HCT116 (cell line): ENCODE data around the gene ALDH8A1. TPM values are rescaled to one million over a fixed set of nuclear protein-coding genes. Genes with fewer than 3 reads are reported as not detected.

Experiments used
- ATAC-seq: fragments of 200-7000 bp; cut with Tn5 transposase; 2 replicates; pipeline ENCODE4 v1.9.1; 2020; ENCODE audit warnings: mild to moderate bottlenecking, moderate library complexity
- BruUV-seq: library from RNA; stranded (reverse); fragments of 400-500 nt; replicated peaks from 2 replicates; lab custom pipeline; 2021; lab: Mats Ljungman, UMichigan
- CTCF ChIA-PET: fragments of 300-600 bp; sonication (Branson Sonifier 250); formaldehyde crosslinking; loops from one replicate; lab custom pipeline; 2021; ENCODE audit warnings: antibody characterized with exemption; lab: Charles Lee
- POLR2A ChIA-PET: fragments of 300-600, 350-600 bp; sonication (Branson Sonifier 250); formaldehyde crosslinking; loops from one replicate; lab custom pipeline; 2021; ENCODE audit warnings: antibody characterized with exemption; lab: Charles Lee
- RAD21 ChIA-PET, 2 experiments: fragments of 300-600 bp; sonication (Branson Sonifier 250); formaldehyde crosslinking; loops; one replicate each; lab custom pipeline; 2023; ENCODE audit warnings: low total read pairs in 2 of 2; ENCODE audit not compliant: uncharacterized antibody in 2 of 2, unreplicated experiment in 2 of 2, low non-redundant PET in 1 of 2; lab: Charles Lee
- DNase-seq: peaks from one replicate; pipeline ENCODE4 v3.0.0-alpha.2; 2010; ENCODE audit warnings: low read depth, low spot score
- H2AFZ ChIP-seq: fragments of 200-600 bp; shearing (Covaris generic), sonication (generic); 2 replicates; pipeline ENCODE4 v1.6.1; 2017; ENCODE audit warnings: low read depth, mixed run types, mixed read lengths, antibody characterized with exemption, low read length; ENCODE audit not compliant: poor library complexity, severe bottlenecking
- H3K27ac ChIP-seq: 2 replicates; pipeline ENCODE4 v1.5.1; 2012; ENCODE audit warnings: low read depth, low read length
- H3K27me3 ChIP-seq: fragments of 200-600 bp; sonication (generic); 2 replicates; pipeline ENCODE4 v1.6.1; 2016; ENCODE audit warnings: mixed run types, low read length, mixed read lengths; ENCODE audit not compliant: insufficient read depth
- H3K36me3 ChIP-seq, 2 experiments: fragments of 200-500 bp in 1 of 2; fragments of 200-600 bp in 1 of 2; sonication (Bioruptor generic) in 1 of 2; sonication (generic) in 1 of 2; 2 replicates each; pipeline versions ENCODE4 v1.5.1 to v1.6.1; 2014 to 2016; ENCODE audit warnings: low read length in 2 of 2, inconsistent platforms in 1 of 2, mixed read lengths in 1 of 2, mixed run types in 1 of 2; ENCODE audit not compliant: insufficient read depth in 2 of 2, control insufficient read depth in 1 of 2
- H3K4me1 ChIP-seq, 2 experiments: fragments of 200-600 bp in 1 of 2; sonication (generic) in 1 of 2; 2 replicates each; pipeline versions ENCODE4 v1.5.1 to v1.6.1; 2012 to 2017; ENCODE audit warnings: low read length in 2 of 2, inconsistent platforms in 1 of 2, mild to moderate bottlenecking in 1 of 2, mixed read lengths in 1 of 2, mixed run types in 1 of 2, moderate library complexity in 1 of 2; ENCODE audit not compliant: insufficient read depth in 2 of 2, control insufficient read depth in 1 of 2
- H3K4me2 ChIP-seq: fragments of 200-600 bp; sonication (generic); 2 replicates; pipeline ENCODE4 v1.6.1; 2017; ENCODE audit warnings: mixed run types, low read length, mixed read lengths
- H3K4me3 ChIP-seq, 2 experiments: fragments of 200-600 bp in 1 of 2; sonication (generic) in 1 of 2; replicated peaks in 1 of 2; 2 replicates each; pipeline ENCODE4 v1.5.1; 2011 to 2016; ENCODE audit warnings: low read length in 2 of 2, control low read depth in 1 of 2, low read depth in 1 of 2, mild to moderate bottlenecking in 1 of 2, mixed read lengths in 1 of 2, mixed run types in 1 of 2
- H3K79me2 ChIP-seq: fragments of 200-600 bp; sonication (generic); 2 replicates; pipeline ENCODE4 v1.6.1; 2017; ENCODE audit warnings: mild to moderate bottlenecking, mixed run types, low read length, moderate library complexity, mixed read lengths; ENCODE audit not compliant: insufficient read depth
- H3K9ac ChIP-seq: fragments of 200-600 bp; sonication (generic); 2 replicates; pipeline ENCODE4 v1.6.1; 2016; ENCODE audit warnings: low read length, mixed read lengths
- H3K9me2 ChIP-seq: fragments of 200-600 bp; sonication (generic), shearing (Covaris generic); 2 replicates; pipeline ENCODE4 v1.6.1; 2017; ENCODE audit warnings: mixed run types, mild to moderate bottlenecking, moderate library complexity; ENCODE audit not compliant: insufficient read depth
- H3K9me3 ChIP-seq, 2 experiments: fragments of 200-500 bp in 1 of 2; fragments of 200-600 bp in 1 of 2; sonication (Bioruptor generic) in 1 of 2; sonication (generic) in 1 of 2; 2 replicates each; pipeline ENCODE4 v1.6.1; 2014 to 2017; ENCODE audit warnings: low read length in 2 of 2, mixed read lengths in 2 of 2, inconsistent platforms in 1 of 2, low read depth in 1 of 2, mild to moderate bottlenecking in 1 of 2, mixed run types in 1 of 2, moderate library complexity in 1 of 2; ENCODE audit not compliant: control insufficient read depth in 1 of 2, insufficient read depth in 1 of 2
- H4K20me1 ChIP-seq: fragments of 200-600 bp; sonication (generic), shearing (Covaris generic); 2 replicates; pipeline ENCODE4 v1.6.1; 2017; ENCODE audit warnings: mixed run types, mild to moderate bottlenecking, moderate library complexity; ENCODE audit not compliant: insufficient read depth
- CBX3 ChIP-seq: IDR thresholded peaks from 2 replicates; pipeline ENCODE4 v1.6.1; 2012; ENCODE audit warnings: low read depth
- EGR1 ChIP-seq: IDR thresholded peaks from 2 replicates; pipeline ENCODE4 v1.6.1; 2012; ENCODE audit warnings: low read depth
- EZH2phosphoT487 ChIP-seq: fragments of 200-600 bp; IDR thresholded peaks from 2 replicates; pipeline ENCODE4 v1.6.1; 2018; ENCODE audit warnings: antibody characterized with exemption, borderline replicate concordance
- FOSL1 ChIP-seq: IDR thresholded peaks from 2 replicates; pipeline ENCODE4 v1.6.1; 2012; ENCODE audit warnings: low read depth
- POLR2A ChIP-seq: IDR thresholded peaks from 2 replicates; pipeline ENCODE4 v1.7.0; 2011; ENCODE audit warnings: borderline replicate concordance; ENCODE audit not compliant: insufficient read depth, insufficient read length; ENCODE audit errors: extremely low read depth
- RAD21 ChIP-seq: IDR thresholded peaks from 2 replicates; pipeline ENCODE4 v1.6.1; 2012; ENCODE audit warnings: low read depth, mild to moderate bottlenecking
- SIN3A ChIP-seq: IDR thresholded peaks from 2 replicates; pipeline ENCODE4 v1.6.1; 2012; ENCODE audit warnings: low read depth
- TCF7L2 ChIP-seq: IDR thresholded peaks from 2 replicates; pipeline ENCODE4 v1.7.0; 2011; ENCODE audit warnings: borderline replicate concordance, inconsistent platforms; ENCODE audit not compliant: insufficient read depth, insufficient read length; ENCODE audit errors: extremely low read depth
- YY1 ChIP-seq: IDR thresholded peaks from 2 replicates; pipeline ENCODE4 v1.6.1; 2011; ENCODE audit warnings: low read length, low read depth, moderate library complexity, mild to moderate bottlenecking; ENCODE audit not compliant: insufficient replicate concordance; ENCODE audit errors: extremely low read depth
- ZFX ChIP-seq: fragments of 450-650 bp; IDR thresholded peaks from 2 replicates; pipeline ENCODE4 v1.6.1; 2017
- intact Hi-C: fragments of 100-400 bp; cut with micrococcal nuclease; formaldehyde crosslinking; loops from 2 replicates; pipeline ENCODE4 v1.10.0; 2022
- total RNA-seq: library from RNA; stranded (reverse); gene quantifications from one replicate; pipeline ENCODE4 v1.2.1, GENCODE V29; 2021; ENCODE audit not compliant: unreplicated experiment
- TF ChIP-seq, protein P1 (sequence below), 3 experiments: fragments of 200-600 bp in 1 of 3; sonication (generic) in 1 of 3; IDR thresholded peaks in 2 of 3; conservative IDR thresholded peaks in 1 of 3; 2 replicates each; pipeline ENCODE4 v1.5.1; 2012 to 2017; ENCODE audit warnings: low read depth in 2 of 3, low read length in 2 of 3, antibody characterized with exemption in 1 of 3, borderline replicate concordance in 1 of 3, control low read depth in 1 of 3, mild to moderate bottlenecking in 1 of 3, mixed read lengths in 1 of 3, mixed run types in 1 of 3, moderate library complexity in 1 of 3; ENCODE audit not compliant: insufficient read depth in 1 of 3
- TF ChIP-seq, protein P2 (sequence below): IDR thresholded peaks from 2 replicates; pipeline ENCODE4 v1.6.1; 2012
- TF ChIP-seq, protein P3 (sequence below): IDR thresholded peaks from 2 replicates; pipeline ENCODE4 v1.6.1; 2011; ENCODE audit warnings: mild to moderate bottlenecking, low read length, moderate library complexity; ENCODE audit not compliant: insufficient replicate concordance; ENCODE audit errors: extremely low read depth

Gene ALDH8A1
- total RNA-seq, 1 experiment from 2014 or later, result 1.4 TPM

DNA sequence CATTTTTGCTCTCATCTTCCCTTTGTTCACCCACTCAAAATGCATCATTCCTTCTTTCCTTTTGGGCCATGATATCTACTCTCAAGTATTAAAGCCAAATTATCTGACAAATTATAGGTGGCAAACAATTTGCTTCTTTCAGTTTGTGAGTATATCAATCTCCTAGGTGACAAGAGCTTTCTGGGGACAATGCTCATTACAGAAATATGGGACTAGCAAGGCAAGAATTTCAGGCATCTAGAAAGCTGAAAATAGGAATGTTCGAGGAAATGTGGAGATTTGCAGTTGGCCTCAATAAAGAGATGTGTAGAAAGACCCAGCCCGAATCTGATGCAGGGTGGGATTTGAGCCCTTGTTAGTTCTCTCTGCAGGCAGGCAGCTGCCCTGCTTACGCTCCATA is 71.8 kb downstream of the ALDH8A1 start:
- POLR2A ChIA-PET, result no interaction called here
- Histone ChIP-seq H3K9ac (no peak overlapping the region), H3K9me2 (no peaks in the 10 kb centered on the region), H3K9me3 (peaks cover 0 to 9% of the 10 kb centered on the region in 2 experiments; a peak in 1 of 4 replicates), H3K36me3 (no peaks in the 10 kb centered on the region), H4K20me1 (no peaks in the 10 kb centered on the region), H3K79me2 (no peaks in the 10 kb centered on the region), H2AFZ (no peak overlapping the region), H3K27ac (no peak overlapping the region), H3K27me3 (no peaks in the 10 kb centered on the region), H3K4me1 (0 out of 4 replicates have a peak, but pooled peaks cover 0 to 3% of the 10 kb centered on the region in 2 experiments), H3K4me2 (no peak overlapping the region), H3K4me3 (no peak overlapping the region)
- intact Hi-C loops, result no loop called here
- BruUV-seq, result no TSS peak
- CTCF ChIA-PET, result no interaction called here
- DNase-seq (no peak), ATAC-seq (no peak)
- no peak for TF ChIP-seq EZH2phosphoT487
- TF ChIP-seq SIN3A, result no peak
- TF ChIP-seq EGR1, result no peak
- no peak for TF ChIP-seq YY1
- no peak for TF ChIP-seq ZFX
- RAD21 ChIA-PET, result no interaction called here

DNA sequence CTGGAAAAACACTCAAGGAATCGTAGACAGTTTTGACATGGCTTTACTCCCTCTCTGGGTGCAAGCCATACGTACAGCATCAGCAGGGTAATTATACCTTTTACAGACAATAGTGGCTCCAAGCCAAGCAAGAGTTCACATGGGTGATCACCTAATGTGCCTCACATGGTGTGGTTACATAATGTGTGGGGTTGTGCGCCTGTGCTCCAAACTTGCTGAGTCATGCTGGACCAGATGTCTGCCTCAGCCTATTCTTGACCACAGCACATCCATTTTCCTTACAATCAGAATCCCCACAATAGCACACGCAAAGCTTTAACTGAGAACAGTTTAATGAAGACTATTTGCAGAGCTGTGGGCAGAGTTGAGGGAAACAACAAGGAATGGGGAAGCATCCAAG is 74.5 kb downstream of the ALDH8A1 start:
- no peak overlapping the region for H3K4me3 ChIP-seq
- no TSS peak for BruUV-seq
- ChIA-PET POLR2A (no interaction called here), CTCF (no interaction called here), RAD21 (no interaction called here)
- H3K27me3 ChIP-seq, result no peaks in the 10 kb centered on the region
- no peak overlapping the region for H3K9ac ChIP-seq
- no peaks in the 10 kb centered on the region for H3K4me1 ChIP-seq
- no peak overlapping the region for H2AFZ ChIP-seq
- H3K79me2 ChIP-seq, result no peaks in the 10 kb centered on the region
- intact Hi-C loops, result no loop called here
- H3K36me3 ChIP-seq, result no peaks in the 10 kb centered on the region
- no peaks in the 10 kb centered on the region for H4K20me1 ChIP-seq
- no peaks in the 10 kb centered on the region for H3K9me2 ChIP-seq
- peaks cover 0 to 9% of the 10 kb centered on the region in 2 experiments; a peak in 1 of 4 replicates for H3K9me3 ChIP-seq
- H3K27ac ChIP-seq, result no peak overlapping the region
- ATAC-seq, result no peak
- DNase-seq, result no peak
- no peak overlapping the region for H3K4me2 ChIP-seq
- TF ChIP-seq POLR2A, result no peak
- TF ChIP-seq ZFX, result no peak
- TF ChIP-seq, protein P1, sequence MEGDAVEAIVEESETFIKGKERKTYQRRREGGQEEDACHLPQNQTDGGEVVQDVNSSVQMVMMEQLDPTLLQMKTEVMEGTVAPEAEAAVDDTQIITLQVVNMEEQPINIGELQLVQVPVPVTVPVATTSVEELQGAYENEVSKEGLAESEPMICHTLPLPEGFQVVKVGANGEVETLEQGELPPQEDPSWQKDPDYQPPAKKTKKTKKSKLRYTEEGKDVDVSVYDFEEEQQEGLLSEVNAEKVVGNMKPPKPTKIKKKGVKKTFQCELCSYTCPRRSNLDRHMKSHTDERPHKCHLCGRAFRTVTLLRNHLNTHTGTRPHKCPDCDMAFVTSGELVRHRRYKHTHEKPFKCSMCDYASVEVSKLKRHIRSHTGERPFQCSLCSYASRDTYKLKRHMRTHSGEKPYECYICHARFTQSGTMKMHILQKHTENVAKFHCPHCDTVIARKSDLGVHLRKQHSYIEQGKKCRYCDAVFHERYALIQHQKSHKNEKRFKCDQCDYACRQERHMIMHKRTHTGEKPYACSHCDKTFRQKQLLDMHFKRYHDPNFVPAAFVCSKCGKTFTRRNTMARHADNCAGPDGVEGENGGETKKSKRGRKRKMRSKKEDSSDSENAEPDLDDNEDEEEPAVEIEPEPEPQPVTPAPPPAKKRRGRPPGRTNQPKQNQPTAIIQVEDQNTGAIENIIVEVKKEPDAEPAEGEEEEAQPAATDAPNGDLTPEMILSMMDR (IDR thresholded peaks at IDR 0.05 in 2 of 3, conservative IDR thresholded peaks at IDR 0.05 in 1 of 3; ENCODE audit: borderline replicate concordance in 1 of 3, insufficient read depth in 1 of 3, low read depth in 2 of 3, low read length in 2 of 3), result no peak
- no peak for TF ChIP-seq EGR1
- TF ChIP-seq, protein P2, sequence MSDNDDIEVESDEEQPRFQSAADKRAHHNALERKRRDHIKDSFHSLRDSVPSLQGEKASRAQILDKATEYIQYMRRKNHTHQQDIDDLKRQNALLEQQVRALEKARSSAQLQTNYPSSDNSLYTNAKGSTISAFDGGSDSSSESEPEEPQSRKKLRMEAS, result no peak
- TF ChIP-seq FOSL1, result no peak
- TF ChIP-seq TCF7L2, result no peak
- TF ChIP-seq SIN3A, result no peak
- TF ChIP-seq RAD21, result no peak
- no peak for TF ChIP-seq CBX3
- TF ChIP-seq, protein P3, sequence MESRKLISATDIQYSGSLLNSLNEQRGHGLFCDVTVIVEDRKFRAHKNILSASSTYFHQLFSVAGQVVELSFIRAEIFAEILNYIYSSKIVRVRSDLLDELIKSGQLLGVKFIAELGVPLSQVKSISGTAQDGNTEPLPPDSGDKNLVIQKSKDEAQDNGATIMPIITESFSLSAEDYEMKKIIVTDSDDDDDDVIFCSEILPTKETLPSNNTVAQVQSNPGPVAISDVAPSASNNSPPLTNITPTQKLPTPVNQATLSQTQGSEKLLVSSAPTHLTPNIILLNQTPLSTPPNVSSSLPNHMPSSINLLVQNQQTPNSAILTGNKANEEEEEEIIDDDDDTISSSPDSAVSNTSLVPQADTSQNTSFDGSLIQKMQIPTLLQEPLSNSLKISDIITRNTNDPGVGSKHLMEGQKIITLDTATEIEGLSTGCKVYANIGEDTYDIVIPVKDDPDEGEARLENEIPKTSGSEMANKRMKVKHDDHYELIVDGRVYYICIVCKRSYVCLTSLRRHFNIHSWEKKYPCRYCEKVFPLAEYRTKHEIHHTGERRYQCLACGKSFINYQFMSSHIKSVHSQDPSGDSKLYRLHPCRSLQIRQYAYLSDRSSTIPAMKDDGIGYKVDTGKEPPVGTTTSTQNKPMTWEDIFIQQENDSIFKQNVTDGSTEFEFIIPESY, result no peak
